HG03108 (cell line): ENCODE measurements around the gene UGT2A2.

Experiments used
- ATAC-seq: cut with Tn5 transposase; IDR thresholded peaks from one replicate; pipeline ENCODE4 v1.9.1; 2021; ENCODE audit warnings: moderate library complexity; ENCODE audit not compliant: unreplicated experiment

The UGT2A2 gene

DNA sequence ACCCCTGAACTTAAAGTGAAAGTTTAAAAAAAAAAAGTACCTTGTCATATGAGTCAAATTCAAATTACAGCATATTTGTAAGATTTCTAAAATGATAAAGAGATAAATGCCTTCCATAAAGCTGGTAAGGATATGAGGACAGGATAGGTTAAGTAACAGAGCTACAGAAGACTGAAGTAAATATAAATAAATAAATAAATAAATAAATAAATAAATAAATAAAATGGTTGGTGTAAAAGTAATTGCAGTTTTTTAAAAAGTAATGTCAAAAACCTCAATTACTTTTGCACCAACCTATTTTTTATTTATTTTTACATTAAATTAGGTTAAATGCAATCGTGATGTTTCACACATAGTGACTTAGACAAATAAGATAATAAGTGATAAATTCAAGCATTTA lies 62.2 kb downstream of the UGT2A2 start:
- ATAC-seq, result no peak

DNA sequence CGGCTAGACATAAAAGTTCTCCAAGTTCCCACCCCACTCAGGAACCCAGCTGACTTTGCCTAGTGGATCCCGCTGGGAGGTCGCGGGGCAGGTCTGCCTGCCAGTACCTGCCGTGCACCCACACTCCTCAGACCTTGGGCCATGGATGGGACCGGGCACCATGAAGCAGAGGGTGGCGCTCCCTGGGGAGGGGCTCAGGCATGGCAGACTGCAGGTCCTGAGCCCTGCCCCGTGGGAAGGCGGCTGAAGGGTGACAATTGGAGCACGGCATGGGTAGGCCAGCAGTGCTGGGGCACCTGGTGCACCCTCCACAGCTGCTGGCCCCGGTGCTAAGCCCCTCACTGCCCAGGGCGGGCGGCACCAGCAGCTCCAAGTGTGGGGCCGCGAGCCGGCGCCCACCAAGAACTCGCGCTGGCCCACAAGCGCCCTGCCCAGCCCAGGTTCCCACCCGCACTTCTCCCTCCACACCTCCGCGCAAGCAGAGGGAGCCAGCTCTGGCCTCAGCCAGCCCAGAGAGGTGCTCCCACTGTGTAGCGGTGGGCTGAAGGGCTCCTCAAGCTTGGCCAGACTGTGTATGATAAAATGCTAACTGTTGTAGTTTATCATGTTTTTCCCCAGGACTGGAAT lies 63.1 kb downstream of the UGT2A2 start:
- ATAC-seq, result no peak

DNA sequence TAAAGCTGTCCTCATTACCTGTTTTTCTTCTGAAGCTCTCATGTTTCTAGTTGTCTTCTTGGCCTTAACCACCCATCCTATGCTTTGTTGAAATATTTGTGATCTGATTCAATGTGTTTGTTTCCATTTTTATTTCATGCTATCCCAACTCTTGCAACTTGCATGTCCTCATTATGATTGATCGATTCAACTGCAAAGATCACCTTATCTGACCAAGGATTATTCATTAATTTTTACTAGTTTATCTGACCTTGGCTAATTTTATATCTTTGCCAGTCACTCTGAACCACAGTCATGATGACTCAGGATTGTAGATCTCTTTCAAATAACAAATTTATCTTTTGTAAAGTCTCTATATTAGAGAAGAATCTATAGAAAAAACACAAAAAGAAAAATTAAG lies 70.7 kb downstream of the UGT2A2 start:
- ATAC-seq, result no peak

DNA sequence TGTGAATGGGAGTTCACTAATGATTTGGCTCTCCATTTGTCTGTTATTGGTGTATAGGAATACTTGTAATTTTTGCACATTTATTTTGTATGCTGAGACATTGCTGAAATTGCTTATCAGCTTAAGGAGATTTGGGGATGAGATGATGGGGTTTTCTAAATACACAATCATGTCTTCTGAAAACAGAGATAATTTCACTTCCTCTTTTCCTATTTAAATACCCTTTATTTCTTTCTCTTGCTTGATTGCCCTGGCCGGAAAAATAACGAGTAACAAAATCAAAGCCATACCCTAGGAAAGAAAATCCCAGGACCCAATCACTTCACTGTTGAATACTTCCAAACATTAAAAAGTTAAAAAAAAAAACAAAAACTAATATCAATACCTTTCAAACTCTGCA lies 76.0 kb downstream of the UGT2A2 start:
- ATAC-seq, result no peak

DNA sequence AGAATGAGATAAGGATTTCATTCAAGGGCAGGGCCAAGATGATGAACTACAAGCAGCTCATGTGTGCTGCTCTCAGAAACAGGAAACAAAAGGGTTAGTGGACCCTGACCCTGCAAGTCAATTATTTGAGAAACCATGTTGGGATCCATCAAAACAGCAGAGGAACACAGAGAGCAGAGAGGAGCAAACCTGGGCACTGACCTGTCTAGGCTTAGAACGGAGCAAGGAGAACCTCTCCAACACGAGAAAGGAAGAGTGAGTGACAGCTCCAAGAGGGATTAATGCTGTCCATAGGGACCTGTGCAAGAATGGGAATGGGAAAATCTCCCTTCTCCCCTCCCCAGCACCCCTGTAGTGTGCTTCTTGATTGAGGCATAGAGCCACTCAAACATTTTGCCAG lies 89.8 kb downstream of the UGT2A2 start:
- ATAC-seq, result no peak

DNA sequence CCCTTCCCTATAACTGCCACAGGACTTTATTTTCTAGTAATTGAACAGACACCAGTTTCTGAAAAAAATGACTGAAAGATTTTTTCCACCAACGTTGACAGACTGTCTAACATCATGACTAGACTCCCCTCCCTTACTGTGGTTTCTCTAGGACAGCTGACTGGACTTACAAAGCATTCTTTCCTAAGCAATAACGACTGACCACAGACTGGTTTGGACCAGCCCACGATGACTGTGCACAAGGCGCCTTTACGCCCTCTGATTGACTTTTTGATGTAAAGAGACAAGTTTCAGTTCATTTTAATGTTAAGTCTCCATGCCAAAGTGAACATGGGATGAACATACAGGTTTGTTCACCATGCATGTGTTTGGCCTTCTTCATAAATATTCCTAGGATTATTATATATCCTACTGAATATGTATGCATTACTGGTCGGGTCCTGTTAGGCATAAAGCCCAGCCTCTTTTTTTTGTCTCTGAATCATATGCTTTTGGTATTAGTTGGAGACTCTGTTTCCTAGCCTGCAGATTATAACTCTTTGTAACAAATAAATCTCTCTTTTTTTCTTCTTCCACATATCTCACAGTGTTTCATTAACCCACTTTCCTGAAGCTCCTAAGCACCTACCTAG lies 93.2 kb downstream of the UGT2A2 start:
- no peak for ATAC-seq
